IMR-90 (cell line): Measurements from ENCODE around the gene STARD8. TPM values are rescaled to one million over a fixed set of nuclear protein-coding genes. Genes with fewer than 3 reads are reported as not detected.

ENCODE experiments used
- ATAC-seq: fragments of 200-7000 bp; cut with Tn5 transposase; 2 replicates; pipeline ENCODE4 v1.9.1; 2020; ENCODE audit warnings: low read depth, mild to moderate bottlenecking, moderate library complexity
- BruUV-seq: library from RNA; stranded (reverse); fragments of 400-500 nt; replicated peaks from 2 replicates; lab custom pipeline; 2021; lab: Mats Ljungman, UMichigan
- CTCF ChIA-PET: fragments of 300-600 bp; formaldehyde crosslinking; extraction: SDS; loops from one replicate; lab custom pipeline; 2021; ENCODE audit warnings: antibody characterized with exemption; lab: Yijun Ruan, JAX
- POLR2A ChIA-PET: fragments of 300-600 bp; sonication (Branson Sonifier 250); formaldehyde crosslinking; loops from one replicate; lab custom pipeline; 2022; ENCODE audit warnings: antibody characterized with exemption; ENCODE audit not compliant: unreplicated experiment; lab: Charles Lee
- DNase-seq: peaks from one replicate; pipeline ENCODE4 v3.0.0; 2013
- H2AFZ ChIP-seq: replicated peaks from 2 replicates; pipeline ENCODE3; 2013; ENCODE audit warnings: low read length, mild to moderate bottlenecking; ENCODE audit not compliant: poor library complexity
- H2AK5ac ChIP-seq: 2 replicates; pipeline ENCODE4 v1.6.1; 2013; ENCODE audit warnings: low read depth, low read length, inconsistent platforms
- H2AK9ac ChIP-seq: replicated peaks from 2 replicates; pipeline ENCODE3; 2013; ENCODE audit warnings: mild to moderate bottlenecking, low read depth, low read length, moderate library complexity; ENCODE audit not compliant: poor library complexity
- H2BK120ac ChIP-seq: 2 replicates; pipeline ENCODE4 v1.6.1; 2013; ENCODE audit warnings: low read depth, low read length, inconsistent platforms
- H2BK15ac ChIP-seq: 3 replicates; pipeline ENCODE4 v1.6.1; 2013; ENCODE audit warnings: low read depth, low read length, inconsistent platforms
- H2BK20ac ChIP-seq: 2 replicates; pipeline ENCODE4 v1.6.1; 2013; ENCODE audit warnings: low read depth, mild to moderate bottlenecking, inconsistent platforms, low read length, moderate library complexity
- H2BK5ac ChIP-seq: 2 replicates; pipeline ENCODE4 v1.6.1; 2013; ENCODE audit warnings: mild to moderate bottlenecking, low read depth, low read length, inconsistent platforms; ENCODE audit not compliant: poor library complexity, severe bottlenecking
- H3K14ac ChIP-seq: replicated peaks from 2 replicates; pipeline ENCODE4 v1.6.1; 2013; ENCODE audit warnings: low read depth, low read length, inconsistent platforms
- H3K18ac ChIP-seq: 2 replicates; pipeline ENCODE4 v1.6.1; 2013; ENCODE audit warnings: low read depth, low read length, control low read depth
- H3K23ac ChIP-seq: 2 replicates; pipeline ENCODE4 v1.6.1; 2013; ENCODE audit warnings: low read depth, low read length, inconsistent platforms
- H3K27ac ChIP-seq: 2 replicates; pipeline ENCODE4 v1.5.1; 2013; ENCODE audit warnings: mild to moderate bottlenecking, control low read depth, low read length; ENCODE audit not compliant: insufficient read depth
- H3K27me3 ChIP-seq: 2 replicates; pipeline ENCODE4 v1.6.1; 2013; ENCODE audit warnings: low read length; ENCODE audit not compliant: control insufficient read depth, insufficient read depth
- H3K36me3 ChIP-seq: 2 replicates; pipeline ENCODE4 v1.6.1; 2013; ENCODE audit warnings: low read length, mixed read lengths; ENCODE audit not compliant: control insufficient read depth, insufficient read depth
- H3K4ac ChIP-seq: 2 replicates; pipeline ENCODE4 v1.6.1; 2013; ENCODE audit warnings: low read depth, low read length, inconsistent platforms
- H3K4me1 ChIP-seq: 2 replicates; pipeline ENCODE4 v1.6.1; 2013; ENCODE audit warnings: low read length, mixed read lengths; ENCODE audit not compliant: control insufficient read depth, insufficient read depth
- H3K4me2 ChIP-seq: 2 replicates; pipeline ENCODE4 v1.6.1; 2013; ENCODE audit warnings: low read depth, mild to moderate bottlenecking, control low read depth, low read length, moderate library complexity
- H3K4me3 ChIP-seq: 2 replicates; pipeline ENCODE4 v1.5.1; 2013; ENCODE audit warnings: low read depth, mild to moderate bottlenecking, control low read depth, low read length, moderate library complexity; ENCODE audit not compliant: insufficient read depth
- H3K56ac ChIP-seq: 2 replicates; pipeline ENCODE4 v1.6.1; 2013; ENCODE audit warnings: low read length, inconsistent platforms; ENCODE audit not compliant: insufficient read depth; ENCODE audit errors: extremely low read depth
- H3K79me1 ChIP-seq, 2 experiments: 2 replicates each; pipeline ENCODE4 v1.6.1; 2013; ENCODE audit warnings: low read length in 2 of 2, inconsistent platforms in 1 of 2, low read depth in 1 of 2
- H3K9ac ChIP-seq: 2 replicates; pipeline ENCODE4 v1.6.1; 2013; ENCODE audit warnings: low read depth, low read length, control low read depth
- H3K9me1 ChIP-seq: 2 replicates; pipeline ENCODE4 v1.6.1; 2013; ENCODE audit warnings: low read length, inconsistent platforms; ENCODE audit not compliant: insufficient read depth
- H3K9me3 ChIP-seq: 2 replicates; pipeline ENCODE4 v1.6.1; 2013; ENCODE audit warnings: low read length; ENCODE audit not compliant: control insufficient read depth, insufficient read depth
- H4K20me1 ChIP-seq: 2 replicates; pipeline ENCODE4 v1.6.1; 2013; ENCODE audit warnings: low read length, inconsistent platforms; ENCODE audit not compliant: insufficient read depth
- H4K5ac ChIP-seq: 2 replicates; pipeline ENCODE4 v1.6.1; 2013; ENCODE audit warnings: mild to moderate bottlenecking, low read depth, low read length, control low read depth
- H4K8ac ChIP-seq, 2 experiments: 2 replicates each; pipeline ENCODE4 v1.6.1; 2013; ENCODE audit warnings: low read depth in 2 of 2, low read length in 2 of 2, control low read depth in 1 of 2, inconsistent platforms in 1 of 2
- H4K91ac ChIP-seq: 2 replicates; pipeline ENCODE4 v1.6.1; 2013; ENCODE audit warnings: low read depth, low read length, inconsistent platforms; ENCODE audit not compliant: insufficient read depth
- BHLHE40 ChIP-seq: fragments of 150-350 bp; IDR thresholded peaks from 2 replicates; pipeline ENCODE4 v1.6.1; 2016; ENCODE audit warnings: mild to moderate bottlenecking, low read depth, low read length
- CEBPB ChIP-seq: IDR thresholded peaks from 2 replicates; pipeline ENCODE4 v1.6.1; 2012; ENCODE audit warnings: low read depth, low read length, improper control_type of control experiment
- CHD1 ChIP-seq: IDR thresholded peaks from 2 replicates; pipeline ENCODE4 v1.6.1; 2012; ENCODE audit warnings: low read depth, low read length, improper control_type of control experiment
- FOS ChIP-seq: fragments of 150-350 bp; IDR thresholded peaks from 2 replicates; pipeline ENCODE4 v1.6.1; 2016; ENCODE audit warnings: low read depth, low read length
- MAFK ChIP-seq: IDR thresholded peaks from 2 replicates; pipeline ENCODE4 v1.6.1; 2012; ENCODE audit warnings: low read depth, low read length, improper control_type of control experiment
- MAZ ChIP-seq: IDR thresholded peaks from 2 replicates; pipeline ENCODE4 v1.6.1; 2012; ENCODE audit warnings: low read depth, mild to moderate bottlenecking, low read length, improper control_type of control experiment, moderate library complexity, borderline replicate concordance
- MXI1 ChIP-seq: IDR thresholded peaks from 2 replicates; pipeline ENCODE4 v1.6.1; 2012; ENCODE audit warnings: low read depth, mild to moderate bottlenecking, low read length, moderate library complexity, borderline replicate concordance
- NFE2L2 ChIP-seq: fragments of 150-350 bp; IDR thresholded peaks from 2 replicates; pipeline ENCODE4 v1.6.1; 2016; ENCODE audit warnings: low read depth, mild to moderate bottlenecking, low read length
- POLR2A ChIP-seq: IDR thresholded peaks from 2 replicates; pipeline ENCODE4 v1.6.1; 2012; ENCODE audit warnings: mild to moderate bottlenecking, low read depth, low read length
- RAD21 ChIP-seq: IDR thresholded peaks from 2 replicates; pipeline ENCODE4 v1.6.1; 2012; ENCODE audit warnings: low read length, improper control_type of control experiment
- RCOR1 ChIP-seq: IDR thresholded peaks from 2 replicates; pipeline ENCODE4 v1.6.1; 2012; ENCODE audit warnings: mild to moderate bottlenecking, low read length, improper control_type of control experiment; ENCODE audit not compliant: insufficient replicate concordance
- RFX5 ChIP-seq: IDR thresholded peaks from 2 replicates; pipeline ENCODE4 v1.8.0; 2012; ENCODE audit warnings: low read depth, mild to moderate bottlenecking, low read length, moderate library complexity
- SMC3 ChIP-seq: fragments of 150-350 bp; IDR thresholded peaks from 2 replicates; pipeline ENCODE4 v1.6.1; 2016; ENCODE audit warnings: low read depth, mild to moderate bottlenecking, antibody characterized with exemption, low read length, moderate library complexity
- WGBS, 2 experiments: methylation state at CpG; one replicate each; pipeline versions ENCODE4 v1.1.5 to v1.1.7; 2013; ENCODE audit warnings: missing lambda C conversion rate in 2 of 2; ENCODE audit not compliant: insufficient read length in 1 of 2; ENCODE audit errors: extremely low coverage in 2 of 2; 5-methylcytosine and 5-hydroxymethylcytosine counted together
- dilution Hi-C: fragments of 300-500 bp; cut with HindIII; formaldehyde crosslinking; loops from one replicate; pipeline ENCODE4 v1.14.3; 2018; ENCODE audit warnings: low sequenced_read_pairs; ENCODE audit not compliant: unreplicated experiment
- in situ Hi-C: fragments of 300-500 bp; cut with MboI; formaldehyde crosslinking; loops from 3 replicates; pipeline ENCODE4 v1.14.3; 2019; ENCODE audit warnings: low sequenced_read_pairs, inconsistent platforms, mixed read lengths
- intact Hi-C: fragments of 100-400 bp; cut with micrococcal nuclease; formaldehyde crosslinking; loops from 2 replicates; pipeline ENCODE4 v1.10.0; 2022
- polyA plus RNA-seq, 3 experiments: library from polyadenylated mRNA; depleted of rRNA; stranded (reverse); fragments of >200 nt; gene quantifications; 2 replicates each; pipeline ENCODE4 v1.2.3, GENCODE V29; 2012; ENCODE audit warnings: low replicate concordance in 1 of 3
- total RNA-seq: library from RNA; depleted of rRNA; stranded (reverse); fragments of >200 nt; gene quantifications from 2 replicates; pipeline ENCODE4 v1.2.3, GENCODE V29; 2012
- TF ChIP-seq, protein P1 (sequence below): fragments of 150-350 bp; IDR thresholded peaks from 2 replicates; pipeline ENCODE4 v1.6.1; 2017; ENCODE audit warnings: mild to moderate bottlenecking, antibody characterized with exemption, low read length, low read depth
- TF ChIP-seq, protein P2 (sequence below): conservative IDR thresholded peaks from 2 replicates; pipeline ENCODE4 v1.5.1; 2012; ENCODE audit warnings: mild to moderate bottlenecking, low read depth, low read length, improper control_type of control experiment

STARD8 gene
- total and polyA plus RNA-seq, 2 of the 4 experiments (the other 2 are of a cell fraction): 1.6 to 2.3 TPM

DNA sequence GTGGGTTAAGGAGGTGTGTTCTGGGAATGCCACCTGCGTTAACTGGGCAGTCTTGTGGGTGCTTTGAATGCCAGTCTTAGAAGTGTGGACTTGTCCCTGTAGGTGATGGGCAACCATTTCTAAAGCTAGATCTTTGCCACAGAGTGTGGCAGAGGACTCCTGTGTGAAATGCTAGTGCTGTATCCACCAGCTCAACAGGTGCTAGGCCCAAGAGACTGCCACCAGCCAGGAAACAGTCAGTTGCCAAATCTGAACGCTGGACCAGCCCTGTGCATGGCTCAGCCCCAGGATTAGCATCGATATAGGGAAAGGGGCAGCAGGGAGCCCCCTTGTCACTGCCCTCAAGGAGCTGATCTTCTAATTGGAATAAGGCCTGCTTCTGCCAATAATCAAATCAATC is 35.3 kb downstream of the STARD8 start:
- DNase-seq (no peak), ATAC-seq (no peak)
- Histone ChIP-seq H4K91ac (no peak overlapping the region), H4K5ac (no peak overlapping the region), H3K9me1 (no peaks in the 10 kb centered on the region), H3K18ac (no peak overlapping the region), H3K9me3 (no peaks in the 10 kb centered on the region), H3K79me1 (no peaks in the 10 kb centered on the region), H2AK5ac (no peak overlapping the region), H3K4me2 (no peak overlapping the region), H3K14ac (no peak overlapping the region), H2BK120ac (no peak overlapping the region), H3K36me3 (no peaks in the 10 kb centered on the region), H3K4me3 (no peak overlapping the region), H3K27ac (no peak overlapping the region), H3K4me1 (peaks cover 7% of the 10 kb centered on the region), H4K20me1 (no peaks in the 10 kb centered on the region), H3K9ac (no peak overlapping the region), H2BK15ac (no peak overlapping the region), H2BK20ac (no peak overlapping the region), H4K8ac (no peak overlapping the region), H2AK9ac (peak overlapping the region; percentile 19), H3K4ac (no peak overlapping the region), H3K23ac (no peak overlapping the region), H3K27me3 (peaks cover 11% of the 10 kb centered on the region; the same call in 1 of the 2 replicates), H2BK5ac (no peak overlapping the region), H3K56ac (no peak overlapping the region), H2AFZ (no peak overlapping the region)
- ChIA-PET POLR2A (no interaction called here), CTCF (no interaction called here)
- in situ Hi-C loops (no loop called here), dilution Hi-C loops (no loop called here), intact Hi-C loops (no loop called here)
- TF ChIP-seq MAFK (no peak), NFE2L2 (no peak), SMC3 (no peak), MXI1 (no peak), RAD21 (no peak), CEBPB (no peak), FOS (no peak), BHLHE40 (no peak), RFX5 (no peak), CHD1 (no peak), POLR2A (no peak), RCOR1 (no peak), MAZ (no peak)
- TF ChIP-seq, protein P1, sequence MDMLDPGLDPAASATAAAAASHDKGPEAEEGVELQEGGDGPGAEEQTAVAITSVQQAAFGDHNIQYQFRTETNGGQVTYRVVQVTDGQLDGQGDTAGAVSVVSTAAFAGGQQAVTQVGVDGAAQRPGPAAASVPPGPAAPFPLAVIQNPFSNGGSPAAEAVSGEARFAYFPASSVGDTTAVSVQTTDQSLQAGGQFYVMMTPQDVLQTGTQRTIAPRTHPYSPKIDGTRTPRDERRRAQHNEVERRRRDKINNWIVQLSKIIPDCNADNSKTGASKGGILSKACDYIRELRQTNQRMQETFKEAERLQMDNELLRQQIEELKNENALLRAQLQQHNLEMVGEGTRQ: no peak
- TF ChIP-seq, protein P2, sequence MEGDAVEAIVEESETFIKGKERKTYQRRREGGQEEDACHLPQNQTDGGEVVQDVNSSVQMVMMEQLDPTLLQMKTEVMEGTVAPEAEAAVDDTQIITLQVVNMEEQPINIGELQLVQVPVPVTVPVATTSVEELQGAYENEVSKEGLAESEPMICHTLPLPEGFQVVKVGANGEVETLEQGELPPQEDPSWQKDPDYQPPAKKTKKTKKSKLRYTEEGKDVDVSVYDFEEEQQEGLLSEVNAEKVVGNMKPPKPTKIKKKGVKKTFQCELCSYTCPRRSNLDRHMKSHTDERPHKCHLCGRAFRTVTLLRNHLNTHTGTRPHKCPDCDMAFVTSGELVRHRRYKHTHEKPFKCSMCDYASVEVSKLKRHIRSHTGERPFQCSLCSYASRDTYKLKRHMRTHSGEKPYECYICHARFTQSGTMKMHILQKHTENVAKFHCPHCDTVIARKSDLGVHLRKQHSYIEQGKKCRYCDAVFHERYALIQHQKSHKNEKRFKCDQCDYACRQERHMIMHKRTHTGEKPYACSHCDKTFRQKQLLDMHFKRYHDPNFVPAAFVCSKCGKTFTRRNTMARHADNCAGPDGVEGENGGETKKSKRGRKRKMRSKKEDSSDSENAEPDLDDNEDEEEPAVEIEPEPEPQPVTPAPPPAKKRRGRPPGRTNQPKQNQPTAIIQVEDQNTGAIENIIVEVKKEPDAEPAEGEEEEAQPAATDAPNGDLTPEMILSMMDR: no peak
- no CpG with 5 or more reads among the region's 3 CpGs for WGBS, 2 experiments
- BruUV-seq: no TSS peak
